ENCODE data around the gene CDKAL1.

The CDKAL1 gene

DNA sequence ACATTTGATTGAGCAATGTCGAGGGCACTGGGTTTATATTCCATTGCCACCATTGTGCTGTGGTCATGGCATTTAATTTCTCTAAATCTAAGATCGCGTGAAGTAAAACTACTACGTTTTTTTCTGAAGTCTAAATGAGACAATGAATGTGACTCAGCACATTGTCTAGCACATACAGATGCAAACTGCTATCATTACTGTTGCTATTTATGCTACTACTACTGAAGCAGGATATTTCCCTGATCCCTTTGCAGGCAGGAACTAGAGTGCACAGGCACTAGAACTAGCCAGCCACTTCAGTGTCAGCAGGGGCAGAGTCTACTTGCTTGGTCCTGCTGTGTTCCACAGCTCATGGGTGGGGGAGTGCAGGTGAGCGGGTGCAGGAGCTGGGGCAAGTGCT is 449.7 kb downstream of the CDKAL1 start:
- DNase-seq (ENCODE audit: low read depth in 1 of 2, low spot score in 1 of 2): no peak
- no peak overlapping the region for H3K4me3 ChIP-seq (replicated peaks; ENCODE audit: insufficient read depth, low read length)
- TF ChIP-seq, protein P1, sequence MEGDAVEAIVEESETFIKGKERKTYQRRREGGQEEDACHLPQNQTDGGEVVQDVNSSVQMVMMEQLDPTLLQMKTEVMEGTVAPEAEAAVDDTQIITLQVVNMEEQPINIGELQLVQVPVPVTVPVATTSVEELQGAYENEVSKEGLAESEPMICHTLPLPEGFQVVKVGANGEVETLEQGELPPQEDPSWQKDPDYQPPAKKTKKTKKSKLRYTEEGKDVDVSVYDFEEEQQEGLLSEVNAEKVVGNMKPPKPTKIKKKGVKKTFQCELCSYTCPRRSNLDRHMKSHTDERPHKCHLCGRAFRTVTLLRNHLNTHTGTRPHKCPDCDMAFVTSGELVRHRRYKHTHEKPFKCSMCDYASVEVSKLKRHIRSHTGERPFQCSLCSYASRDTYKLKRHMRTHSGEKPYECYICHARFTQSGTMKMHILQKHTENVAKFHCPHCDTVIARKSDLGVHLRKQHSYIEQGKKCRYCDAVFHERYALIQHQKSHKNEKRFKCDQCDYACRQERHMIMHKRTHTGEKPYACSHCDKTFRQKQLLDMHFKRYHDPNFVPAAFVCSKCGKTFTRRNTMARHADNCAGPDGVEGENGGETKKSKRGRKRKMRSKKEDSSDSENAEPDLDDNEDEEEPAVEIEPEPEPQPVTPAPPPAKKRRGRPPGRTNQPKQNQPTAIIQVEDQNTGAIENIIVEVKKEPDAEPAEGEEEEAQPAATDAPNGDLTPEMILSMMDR (IDR thresholded peaks at IDR 0.05; ENCODE audit: insufficient read depth, low read length): no peak
- no peak overlapping the region for H3K27ac ChIP-seq (replicated peaks)
- H3K27me3 ChIP-seq (ENCODE audit: insufficient read depth, poor library complexity, severe bottlenecking): no peaks in the 10 kb centered on the region

DNA sequence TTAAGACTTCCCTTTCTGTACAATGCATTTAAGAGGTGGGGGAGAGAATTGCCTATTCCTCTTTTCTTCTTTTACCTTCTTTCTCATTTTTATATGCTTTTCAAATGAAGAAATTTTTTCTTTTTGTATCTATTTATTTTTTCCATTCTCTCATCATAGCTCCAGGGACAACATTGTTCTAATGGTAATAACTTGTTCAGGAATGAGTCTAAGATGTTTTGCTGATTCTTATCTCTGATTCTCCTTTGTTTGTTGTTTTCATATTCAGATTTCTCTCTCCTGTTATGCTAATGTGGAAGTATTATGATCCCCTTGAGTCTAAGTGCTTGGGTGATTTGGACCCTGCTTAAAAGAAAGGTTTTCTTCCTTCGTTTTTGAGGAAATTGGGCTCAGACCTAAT is 451.6 kb downstream of the CDKAL1 start:
- H3K27ac ChIP-seq (replicated peaks): no peak overlapping the region
- H3K4me3 ChIP-seq (replicated peaks; ENCODE audit: insufficient read depth, low read length): no peak overlapping the region
- no peaks in the 10 kb centered on the region for H3K27me3 ChIP-seq (ENCODE audit: insufficient read depth, poor library complexity, severe bottlenecking)
- TF ChIP-seq, protein P2, sequence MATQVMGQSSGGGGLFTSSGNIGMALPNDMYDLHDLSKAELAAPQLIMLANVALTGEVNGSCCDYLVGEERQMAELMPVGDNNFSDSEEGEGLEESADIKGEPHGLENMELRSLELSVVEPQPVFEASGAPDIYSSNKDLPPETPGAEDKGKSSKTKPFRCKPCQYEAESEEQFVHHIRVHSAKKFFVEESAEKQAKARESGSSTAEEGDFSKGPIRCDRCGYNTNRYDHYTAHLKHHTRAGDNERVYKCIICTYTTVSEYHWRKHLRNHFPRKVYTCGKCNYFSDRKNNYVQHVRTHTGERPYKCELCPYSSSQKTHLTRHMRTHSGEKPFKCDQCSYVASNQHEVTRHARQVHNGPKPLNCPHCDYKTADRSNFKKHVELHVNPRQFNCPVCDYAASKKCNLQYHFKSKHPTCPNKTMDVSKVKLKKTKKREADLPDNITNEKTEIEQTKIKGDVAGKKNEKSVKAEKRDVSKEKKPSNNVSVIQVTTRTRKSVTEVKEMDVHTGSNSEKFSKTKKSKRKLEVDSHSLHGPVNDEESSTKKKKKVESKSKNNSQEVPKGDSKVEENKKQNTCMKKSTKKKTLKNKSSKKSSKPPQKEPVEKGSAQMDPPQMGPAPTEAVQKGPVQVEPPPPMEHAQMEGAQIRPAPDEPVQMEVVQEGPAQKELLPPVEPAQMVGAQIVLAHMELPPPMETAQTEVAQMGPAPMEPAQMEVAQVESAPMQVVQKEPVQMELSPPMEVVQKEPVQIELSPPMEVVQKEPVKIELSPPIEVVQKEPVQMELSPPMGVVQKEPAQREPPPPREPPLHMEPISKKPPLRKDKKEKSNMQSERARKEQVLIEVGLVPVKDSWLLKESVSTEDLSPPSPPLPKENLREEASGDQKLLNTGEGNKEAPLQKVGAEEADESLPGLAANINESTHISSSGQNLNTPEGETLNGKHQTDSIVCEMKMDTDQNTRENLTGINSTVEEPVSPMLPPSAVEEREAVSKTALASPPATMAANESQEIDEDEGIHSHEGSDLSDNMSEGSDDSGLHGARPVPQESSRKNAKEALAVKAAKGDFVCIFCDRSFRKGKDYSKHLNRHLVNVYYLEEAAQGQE (IDR thresholded peaks at IDR 0.05; ENCODE audit: insufficient replicate concordance, low read depth): no peak
- TF ChIP-seq SPI1 (IDR thresholded peaks at IDR 0.05; ENCODE audit: borderline replicate concordance, low read depth): no peak
- TF ChIP-seq, protein P1 (IDR thresholded peaks at IDR 0.05; ENCODE audit: insufficient read depth, low read length): no peak
- TF ChIP-seq GABPA (IDR thresholded peaks at IDR 0.05; ENCODE audit: low read depth): no peak
- no peak for TF ChIP-seq POLR2AphosphoS5 (IDR thresholded peaks at IDR 0.05; ENCODE audit: low read depth)
- DNase-seq (ENCODE audit: low read depth in 1 of 2, low spot score in 1 of 2): no peak

DNA sequence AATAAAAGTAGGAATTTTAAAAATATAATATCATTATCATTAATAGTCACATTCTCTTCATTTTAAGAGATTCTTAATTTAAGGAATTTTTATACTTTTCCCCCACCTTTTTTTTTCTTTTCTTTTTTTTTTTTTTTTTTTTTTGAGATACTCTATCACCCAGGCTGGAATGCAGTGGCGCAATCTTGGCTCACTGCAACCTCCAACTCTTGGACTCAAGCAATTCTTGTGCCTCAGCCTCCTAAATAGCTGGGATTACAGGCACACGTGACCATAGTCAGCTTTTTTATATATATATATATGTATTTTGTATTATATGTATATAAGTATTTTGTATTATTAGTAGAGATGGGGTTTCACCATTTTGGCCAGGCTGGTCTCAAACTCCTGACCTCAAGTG is 457.7 kb downstream of the CDKAL1 start:
- H3K4me3 ChIP-seq (replicated peaks; ENCODE audit: insufficient read depth, low read length): no peak overlapping the region
- TF ChIP-seq, protein P2 (IDR thresholded peaks at IDR 0.05; ENCODE audit: insufficient replicate concordance, low read depth): no peak
- TF ChIP-seq, protein P1 (IDR thresholded peaks at IDR 0.05; ENCODE audit: insufficient read depth, low read length): no peak
- no peak for TF ChIP-seq SPI1 (IDR thresholded peaks at IDR 0.05; ENCODE audit: borderline replicate concordance, low read depth)
- TF ChIP-seq GABPA (IDR thresholded peaks at IDR 0.05; ENCODE audit: low read depth): no peak
- TF ChIP-seq POLR2AphosphoS5 (IDR thresholded peaks at IDR 0.05; ENCODE audit: low read depth): no peak
- no peaks in the 10 kb centered on the region for H3K27me3 ChIP-seq (ENCODE audit: insufficient read depth, poor library complexity, severe bottlenecking)
- H3K27ac ChIP-seq (replicated peaks): no peak overlapping the region
- DNase-seq (ENCODE audit: low read depth in 1 of 2, low spot score in 1 of 2): no peak

DNA sequence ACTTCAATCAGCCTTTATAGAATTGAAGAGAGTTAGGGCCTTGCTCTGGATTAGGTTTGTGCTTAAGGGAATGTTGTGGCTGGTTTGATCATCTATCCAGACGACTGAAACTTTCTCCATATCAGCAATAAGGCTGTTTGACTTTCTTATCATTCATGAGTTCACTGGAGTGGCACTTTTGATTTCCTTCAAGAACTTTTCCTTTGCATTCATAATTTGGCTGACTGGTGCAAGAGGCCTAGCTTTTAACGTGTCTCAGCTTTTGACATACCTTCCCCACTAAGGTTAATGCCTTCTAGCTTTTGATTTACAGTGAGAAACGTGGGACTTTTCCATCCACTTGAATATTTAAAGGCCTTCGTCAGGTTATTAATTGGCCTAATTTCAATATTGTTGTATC is 461.8 kb downstream of the CDKAL1 start:
- TF ChIP-seq, protein P2 (IDR thresholded peaks at IDR 0.05; ENCODE audit: insufficient replicate concordance, low read depth): no peak
- TF ChIP-seq, protein P1 (IDR thresholded peaks at IDR 0.05; ENCODE audit: insufficient read depth, low read length): no peak
- TF ChIP-seq GABPA (IDR thresholded peaks at IDR 0.05; ENCODE audit: low read depth) (no peak), SPI1 (IDR thresholded peaks at IDR 0.05; ENCODE audit: borderline replicate concordance, low read depth) (no peak), POLR2AphosphoS5 (IDR thresholded peaks at IDR 0.05; ENCODE audit: low read depth) (no peak)
- Histone ChIP-seq H3K4me3 (replicated peaks; ENCODE audit: insufficient read depth, low read length) (no peak overlapping the region), H3K27me3 (ENCODE audit: insufficient read depth, poor library complexity, severe bottlenecking) (no peaks in the 10 kb centered on the region), H3K27ac (replicated peaks) (no peak overlapping the region)
- DNase-seq (ENCODE audit: low read depth in 1 of 2, low spot score in 1 of 2): no peak
